ENCODE data around the gene SLC16A1. TPM values are rescaled to one million over a fixed set of nuclear protein-coding genes. Genes with fewer than 3 reads are reported as not detected.
"Not testable (repeated sequence)": the region's sequence is repeated elsewhere in the genome, so short reads cannot be mapped to it uniquely, and the experiment has no call there.

SLC16A1 gene
- total RNA-seq, 1 donor from 2014 or later = 58.7 TPM

DNA sequence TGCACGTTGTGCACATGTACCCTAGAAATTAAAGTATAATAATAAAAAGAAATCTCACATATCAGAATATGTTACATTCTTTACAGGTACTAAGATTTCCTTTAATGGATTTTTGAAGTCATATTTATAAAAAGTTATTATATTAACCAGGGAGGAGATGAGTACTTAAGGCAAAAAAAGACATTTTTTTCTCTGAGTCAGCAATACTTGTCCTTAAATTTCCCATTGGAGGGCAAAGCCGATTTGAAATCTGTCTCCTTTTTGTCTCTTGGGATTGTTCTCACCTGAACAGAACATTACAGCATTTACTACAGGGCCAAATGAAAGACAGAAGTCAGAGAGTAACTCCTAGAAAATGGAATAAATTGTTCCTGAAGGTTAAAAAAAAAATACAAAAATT lies 26.3 kb upstream of the SLC16A1 start:
- no peaks in the 10 kb centered on the region for H3K36me3 Mint-ChIP-seq (ENCODE audit: unreplicated experiment)
- no peak overlapping the region for H3K27ac Mint-ChIP-seq (ENCODE audit: unreplicated experiment)
- no peaks in the 10 kb centered on the region for H3K9me3 Mint-ChIP-seq (ENCODE audit: unreplicated experiment)
- TF ChIP-seq, protein P1, sequence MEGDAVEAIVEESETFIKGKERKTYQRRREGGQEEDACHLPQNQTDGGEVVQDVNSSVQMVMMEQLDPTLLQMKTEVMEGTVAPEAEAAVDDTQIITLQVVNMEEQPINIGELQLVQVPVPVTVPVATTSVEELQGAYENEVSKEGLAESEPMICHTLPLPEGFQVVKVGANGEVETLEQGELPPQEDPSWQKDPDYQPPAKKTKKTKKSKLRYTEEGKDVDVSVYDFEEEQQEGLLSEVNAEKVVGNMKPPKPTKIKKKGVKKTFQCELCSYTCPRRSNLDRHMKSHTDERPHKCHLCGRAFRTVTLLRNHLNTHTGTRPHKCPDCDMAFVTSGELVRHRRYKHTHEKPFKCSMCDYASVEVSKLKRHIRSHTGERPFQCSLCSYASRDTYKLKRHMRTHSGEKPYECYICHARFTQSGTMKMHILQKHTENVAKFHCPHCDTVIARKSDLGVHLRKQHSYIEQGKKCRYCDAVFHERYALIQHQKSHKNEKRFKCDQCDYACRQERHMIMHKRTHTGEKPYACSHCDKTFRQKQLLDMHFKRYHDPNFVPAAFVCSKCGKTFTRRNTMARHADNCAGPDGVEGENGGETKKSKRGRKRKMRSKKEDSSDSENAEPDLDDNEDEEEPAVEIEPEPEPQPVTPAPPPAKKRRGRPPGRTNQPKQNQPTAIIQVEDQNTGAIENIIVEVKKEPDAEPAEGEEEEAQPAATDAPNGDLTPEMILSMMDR (IDR thresholded peaks at IDR 0.05) = no peak
- no peaks in the 10 kb centered on the region for H3K4me1 Mint-ChIP-seq (ENCODE audit: unreplicated experiment)
- DNase-seq (ENCODE audit: extremely low spot score, unreplicated experiment) = no peak
- no peaks in the 10 kb centered on the region for H3K27me3 Mint-ChIP-seq (ENCODE audit: unreplicated experiment)
- no peak overlapping the region for H3K4me3 Mint-ChIP-seq (ENCODE audit: unreplicated experiment)

DNA sequence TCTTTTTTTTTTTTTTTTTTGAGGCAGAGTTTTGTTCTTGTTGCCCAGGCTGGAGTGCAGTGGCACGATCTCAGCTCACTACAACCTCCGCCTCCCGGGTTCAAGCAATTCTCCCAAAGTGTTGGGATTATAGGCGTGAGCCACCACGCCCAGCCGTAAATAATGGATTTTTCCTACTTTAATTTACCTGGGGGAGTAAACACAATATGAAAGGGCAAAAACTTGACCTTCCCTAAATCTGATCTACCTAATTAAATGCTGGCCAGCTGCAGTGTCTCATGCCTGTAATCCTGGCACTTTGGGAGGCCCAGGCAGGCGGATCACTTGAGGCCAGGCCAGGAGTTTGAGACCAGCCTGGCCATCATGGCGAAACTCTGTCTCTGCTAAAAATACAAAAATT lies 25.8 kb upstream of the SLC16A1 start:
- H3K4me3 Mint-ChIP-seq (ENCODE audit: unreplicated experiment); H3K4me1 Mint-ChIP-seq (ENCODE audit: unreplicated experiment); H3K9me3 Mint-ChIP-seq (ENCODE audit: unreplicated experiment): not testable (repeated sequence)

DNA sequence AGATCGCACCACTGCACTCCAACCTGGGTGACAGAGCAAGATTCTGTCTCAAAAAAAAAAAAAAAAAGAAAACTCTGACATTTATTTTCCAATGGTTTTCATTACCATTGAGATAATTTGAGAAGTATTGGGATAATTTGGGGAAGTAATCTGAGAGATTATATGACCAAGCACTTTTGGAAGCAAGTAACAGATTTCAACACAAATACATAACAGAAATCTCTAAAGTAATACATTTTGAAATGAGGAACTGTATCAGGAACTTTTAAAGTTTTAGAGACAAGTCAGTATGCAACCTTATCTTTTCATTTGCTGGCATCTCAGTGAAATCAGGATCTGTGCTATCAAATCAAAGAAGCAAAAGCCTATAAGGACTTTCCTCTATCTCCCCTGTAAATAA lies 25.4 kb upstream of the SLC16A1 start:
- no peak for DNase-seq (ENCODE audit: extremely low spot score, unreplicated experiment)
- H3K4me3 Mint-ChIP-seq (ENCODE audit: unreplicated experiment) = no peak overlapping the region
- H3K4me1 Mint-ChIP-seq (ENCODE audit: unreplicated experiment) = no peaks in the 10 kb centered on the region
- no peak overlapping the region for H3K27ac Mint-ChIP-seq (ENCODE audit: unreplicated experiment)
- TF ChIP-seq, protein P1 (IDR thresholded peaks at IDR 0.05) = no peak
- no peaks in the 10 kb centered on the region for H3K9me3 Mint-ChIP-seq (ENCODE audit: unreplicated experiment)
- no peaks in the 10 kb centered on the region for H3K36me3 Mint-ChIP-seq (ENCODE audit: unreplicated experiment)
- H3K27me3 Mint-ChIP-seq (ENCODE audit: unreplicated experiment) = no peaks in the 10 kb centered on the region

More for the DNA sequence above, 25.8 kb upstream of the SLC16A1 start:
- H3K27ac Mint-ChIP-seq (ENCODE audit: unreplicated experiment); DNase-seq (ENCODE audit: extremely low spot score, unreplicated experiment); H3K36me3 Mint-ChIP-seq (ENCODE audit: unreplicated experiment); H3K27me3 Mint-ChIP-seq (ENCODE audit: unreplicated experiment): not testable (repeated sequence)

DNA sequence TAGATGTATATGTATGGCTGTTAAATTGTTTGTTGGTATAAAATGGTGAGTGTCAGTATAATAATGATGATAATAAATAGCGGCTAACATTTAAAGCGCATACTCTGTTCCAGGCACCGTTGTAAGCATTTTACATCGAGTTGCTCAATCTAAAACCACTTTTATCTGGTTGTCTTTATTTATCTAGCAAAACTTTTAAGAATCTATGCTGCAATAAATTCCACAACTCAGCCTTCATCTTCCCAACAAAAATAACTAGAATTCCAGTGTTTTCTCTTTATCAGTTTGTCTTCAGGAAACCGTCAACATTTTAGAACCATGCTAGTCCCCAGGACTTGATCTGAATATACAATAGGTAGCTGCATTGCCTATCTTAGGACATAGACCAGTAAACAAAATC lies 19.3 kb upstream of the SLC16A1 start:
- TF ChIP-seq, protein P1 (IDR thresholded peaks at IDR 0.05) = no peak
- DNase-seq (ENCODE audit: extremely low spot score, unreplicated experiment) = no peak
- Mint-ChIP-seq H3K27me3 (ENCODE audit: unreplicated experiment) (no peaks in the 10 kb centered on the region), H3K4me3 (ENCODE audit: unreplicated experiment) (no peak overlapping the region), H3K36me3 (ENCODE audit: unreplicated experiment) (peaks cover 10% of the 10 kb centered on the region), H3K9me3 (ENCODE audit: unreplicated experiment) (peaks cover 4% of the 10 kb centered on the region), H3K27ac (ENCODE audit: unreplicated experiment) (no peak overlapping the region), H3K4me1 (ENCODE audit: unreplicated experiment) (no peaks in the 10 kb centered on the region)

DNA sequence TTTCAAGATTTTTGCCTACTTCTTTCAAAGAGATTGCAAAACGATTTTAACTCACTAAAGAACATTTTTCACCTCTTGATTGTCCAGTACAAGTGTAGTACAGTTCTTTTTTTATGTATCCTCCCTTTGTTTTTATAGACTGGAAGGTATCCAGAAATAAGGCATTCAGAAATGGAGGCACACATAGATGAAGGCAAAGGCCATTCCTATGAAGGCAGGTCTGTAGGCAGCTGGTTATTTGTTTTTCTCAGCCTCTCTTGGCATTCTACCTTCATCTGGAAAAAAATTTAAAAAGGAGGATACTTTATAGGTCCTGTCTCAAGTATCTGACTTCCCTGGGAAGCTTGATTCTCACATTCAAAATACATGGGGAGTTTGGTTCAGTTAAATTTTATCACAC lies 18.6 kb upstream of the SLC16A1 start:
- Mint-ChIP-seq H3K27me3 (ENCODE audit: unreplicated experiment) (no peaks in the 10 kb centered on the region), H3K9me3 (ENCODE audit: unreplicated experiment) (peaks cover 4% of the 10 kb centered on the region), H3K4me1 (ENCODE audit: unreplicated experiment) (no peaks in the 10 kb centered on the region), H3K4me3 (ENCODE audit: unreplicated experiment) (no peak overlapping the region), H3K27ac (ENCODE audit: unreplicated experiment) (no peak overlapping the region), H3K36me3 (ENCODE audit: unreplicated experiment) (peaks cover 12% of the 10 kb centered on the region)
- TF ChIP-seq, protein P1 (IDR thresholded peaks at IDR 0.05) = no peak
- no peak for DNase-seq (ENCODE audit: extremely low spot score, unreplicated experiment)

DNA sequence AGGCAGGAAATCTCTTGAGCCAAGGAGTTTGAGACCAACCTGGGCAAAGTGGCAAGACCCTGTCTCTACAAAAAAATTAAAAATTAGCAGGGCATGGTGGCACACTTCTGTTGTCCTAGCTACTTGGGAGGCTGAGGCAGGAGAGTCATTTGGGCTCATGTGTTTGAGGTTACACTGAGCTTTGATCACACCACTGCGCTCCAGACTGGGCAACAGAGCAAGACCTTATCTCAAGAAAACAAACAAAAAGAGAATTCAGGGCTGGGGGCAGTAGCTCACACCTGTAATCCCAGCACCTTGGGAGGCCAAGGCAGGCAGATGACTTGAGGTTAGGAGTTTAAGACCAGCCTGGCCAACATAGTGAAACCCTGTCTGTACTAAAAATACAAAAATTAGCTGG lies 17.8 kb upstream of the SLC16A1 start:
- TF ChIP-seq, protein P1 (IDR thresholded peaks at IDR 0.05) = no peak
- no peak overlapping the region for H3K27ac Mint-ChIP-seq (ENCODE audit: unreplicated experiment)
- no peak for DNase-seq (ENCODE audit: extremely low spot score, unreplicated experiment)
- no peak overlapping the region for H3K4me3 Mint-ChIP-seq (ENCODE audit: unreplicated experiment)
- H3K9me3 Mint-ChIP-seq (ENCODE audit: unreplicated experiment) = peaks cover 4% of the 10 kb centered on the region
- H3K36me3 Mint-ChIP-seq (ENCODE audit: unreplicated experiment) = peaks cover 16% of the 10 kb centered on the region
- H3K4me1 Mint-ChIP-seq (ENCODE audit: unreplicated experiment) = no peaks in the 10 kb centered on the region
- no peaks in the 10 kb centered on the region for H3K27me3 Mint-ChIP-seq (ENCODE audit: unreplicated experiment)
